SK-N-SH (cell line): ENCODE results near the gene NOX5. TPM values are rescaled to one million over a fixed set of nuclear protein-coding genes. Genes with fewer than 3 reads are reported as not detected.
A peak's percentile ranks its signal among the peaks of the same experiment; 100 is the strongest.

Experiments
- CTCF ChIA-PET: fragments of 300-600, 350-600 bp; formaldehyde crosslinking; extraction: SDS; loops from one replicate; lab custom pipeline; 2021; lab: Yijun Ruan, JAX
- POLR2A ChIA-PET: fragments of 350-600 bp; sonication (Branson Sonifier 250); formaldehyde crosslinking; extraction: SDS; loops from one replicate; lab custom pipeline; 2020; ENCODE audit warnings: antibody characterized with exemption, inconsistent platforms; lab: Yijun Ruan, JAX
- DNase-seq: peaks from one replicate; pipeline ENCODE4 v3.0.0; 2012
- H2AFZ ChIP-seq: fragments of 200-600 bp; sonication (generic); 2 replicates; pipeline ENCODE4 v1.8.1; 2016; ENCODE audit warnings: antibody characterized with exemption, mild to moderate bottlenecking, low read depth
- H3F3A ChIP-seq: fragments of 200-600 bp; sonication (generic); replicated peaks from 2 replicates; pipeline ENCODE3; 2016; ENCODE audit warnings: antibody characterized with exemption, mild to moderate bottlenecking; ENCODE audit not compliant: insufficient read depth
- H3K27ac ChIP-seq, 2 experiments: fragments of 200-500 bp in 1 of 2; fragments of 200-600 bp in 1 of 2; sonication (Bioruptor generic) in 1 of 2; sonication (generic), shearing (Covaris generic) in 1 of 2; 2 replicates each; pipeline versions ENCODE4 v1.5.1 to v1.6.1; 2014 to 2016; ENCODE audit warnings: low read depth in 2 of 2, inconsistent platforms in 1 of 2, low read length in 1 of 2, mild to moderate bottlenecking in 1 of 2, mixed read lengths in 1 of 2
- H3K27me3 ChIP-seq: fragments of 200-600 bp; sonication (generic), shearing (Covaris generic); 2 replicates; pipeline ENCODE4 v1.6.1; 2016; ENCODE audit warnings: mixed run types; ENCODE audit not compliant: insufficient read depth
- H3K36me3 ChIP-seq, 2 experiments: fragments of 200-500 bp in 1 of 2; fragments of 200-600 bp in 1 of 2; sonication (Bioruptor generic) in 1 of 2; sonication (generic) in 1 of 2; replicated peaks in 1 of 2; 2 replicates each; pipeline versions ENCODE3 to v1.5.1; 2014 to 2016; ENCODE audit warnings: low read length in 1 of 2, mild to moderate bottlenecking in 1 of 2; ENCODE audit not compliant: insufficient read depth in 2 of 2, control insufficient read depth in 1 of 2
- H3K4me1 ChIP-seq, 2 experiments: fragments of 200-500 bp in 1 of 2; fragments of 200-600 bp in 1 of 2; sonication (Bioruptor generic) in 1 of 2; sonication (generic), shearing (Covaris generic) in 1 of 2; 2 replicates each; pipeline versions ENCODE4 v1.5.1 to v1.6.1; 2014 to 2016; ENCODE audit warnings: low read depth in 1 of 2, low read length in 1 of 2, mixed run types in 1 of 2; ENCODE audit not compliant: insufficient read depth in 2 of 2, control insufficient read depth in 1 of 2
- H3K4me2 ChIP-seq: fragments of 200-600 bp; sonication (generic), shearing (Covaris generic); 2 replicates; pipeline ENCODE4 v1.6.1; 2017; ENCODE audit warnings: mixed run types
- H3K4me3 ChIP-seq, 2 experiments: fragments of 200-500 bp in 1 of 2; fragments of 200-600 bp in 1 of 2; sonication (Bioruptor generic) in 1 of 2; sonication (generic), shearing (Covaris generic) in 1 of 2; 2 replicates each; pipeline versions ENCODE4 v1.5.1 to v1.8.1; 2014 to 2016; ENCODE audit warnings: low read depth in 2 of 2, inconsistent platforms in 1 of 2, low read length in 1 of 2, mild to moderate bottlenecking in 1 of 2, mixed read lengths in 1 of 2, moderate library complexity in 1 of 2
- H3K79me2 ChIP-seq: fragments of 200-600 bp; sonication (generic); 2 replicates; pipeline ENCODE4 v1.8.1; 2017; ENCODE audit warnings: mild to moderate bottlenecking; ENCODE audit not compliant: insufficient read depth
- H3K9ac ChIP-seq: fragments of 200-600 bp; sonication (generic); 2 replicates; pipeline ENCODE4 v1.6.1; 2017; ENCODE audit warnings: mixed run types
- H3K9me2 ChIP-seq: fragments of 200-600 bp; sonication (generic); 2 replicates; pipeline ENCODE4 v1.6.1; 2017; ENCODE audit warnings: mixed run types
- H3K9me3 ChIP-seq: fragments of 200-600 bp; sonication (generic); 2 replicates; pipeline ENCODE4 v1.6.1; 2017; ENCODE audit warnings: mixed run types, mild to moderate bottlenecking, moderate library complexity
- H4K20me1 ChIP-seq: fragments of 200-600 bp; sonication (generic); 2 replicates; pipeline ENCODE4 v1.6.1; 2017; ENCODE audit warnings: mild to moderate bottlenecking, mixed run types; ENCODE audit not compliant: insufficient read depth
- EP300 ChIP-seq, 2 experiments: IDR thresholded peaks; 2 replicates each; pipeline versions ENCODE4 v1.4.0 to v1.6.1; 2012; ENCODE audit warnings: borderline replicate concordance in 1 of 2, low read depth in 1 of 2, low read length in 1 of 2
- FOSL2 ChIP-seq: IDR thresholded peaks from 2 replicates; pipeline ENCODE4 v1.4.0; 2012; ENCODE audit warnings: low read depth, mild to moderate bottlenecking, moderate library complexity, borderline replicate concordance
- IRF3 ChIP-seq: fragments of 150-350 bp; IDR thresholded peaks from 2 replicates; pipeline ENCODE4 v1.6.1; 2016; ENCODE audit warnings: mild to moderate bottlenecking, low read depth, low read length
- MAX ChIP-seq: IDR thresholded peaks from 2 replicates; pipeline ENCODE4 v1.4.0; 2012; ENCODE audit warnings: low read depth
- MXI1 ChIP-seq: IDR thresholded peaks from 2 replicates; pipeline ENCODE4 v1.6.1; 2012; ENCODE audit warnings: mild to moderate bottlenecking, low read depth, low read length, improper control_type of control experiment
- NRF1 ChIP-seq: IDR thresholded peaks from 2 replicates; pipeline ENCODE4 v1.6.1; 2012; ENCODE audit warnings: low read depth, mild to moderate bottlenecking, low read length
- PBX3 ChIP-seq: IDR thresholded peaks from 2 replicates; pipeline ENCODE4; 2012
- RCOR1 ChIP-seq: fragments of 150-350 bp; IDR thresholded peaks from 2 replicates; pipeline ENCODE4 v1.6.1; 2017; ENCODE audit warnings: antibody characterized with exemption, low read length
- RXRA ChIP-seq: IDR thresholded peaks from 2 replicates; pipeline ENCODE4 v1.4.0; 2012; ENCODE audit warnings: low read depth, mild to moderate bottlenecking, borderline replicate concordance
- SIN3A ChIP-seq: IDR thresholded peaks from 2 replicates; pipeline ENCODE4 v1.6.1; 2012; ENCODE audit warnings: low read depth, mild to moderate bottlenecking, low read length, moderate library complexity, borderline replicate concordance
- TCF12 ChIP-seq: IDR thresholded peaks from 2 replicates; pipeline ENCODE4 v1.4.0; 2012
- WGBS: methylation state at CpG from one replicate; pipeline ENCODE4 v1.1.6; 2017; ENCODE audit warnings: low lambda C conversion rate; 5-methylcytosine and 5-hydroxymethylcytosine counted together
- polyA plus RNA-seq, 3 experiments: library from polyadenylated mRNA; depleted of rRNA; stranded (reverse); fragments of >200 nt; gene quantifications; 2 replicates each; pipeline ENCODE4 v1.2.3, GENCODE V29; 2012

Gene NOX5
- polyA plus RNA-seq, 1 of the 3 experiments (the other 2 are of a cell fraction): 0.05 TPM

GRCh38 chr15:69082021-69082502 lies 67.6 kb downstream of the NOX5 start:
- Histone ChIP-seq H3K27ac (peak overlapping the region; percentile 69 to 83), H2AFZ (peak overlapping the region; percentile 80; the same call in 1 of the 2 replicates), H3K9ac (no peak overlapping the region), H3F3A (peaks cover 8% of the 10 kb centered on the region), H3K9me2 (no peaks in the 10 kb centered on the region), H3K4me3 (no peak overlapping the region), H3K36me3 (no peaks in the 10 kb centered on the region), H3K27me3 (no peaks in the 10 kb centered on the region), H3K79me2 (no peaks in the 10 kb centered on the region), H3K4me1 (peaks cover 26 to 39% of the 10 kb centered on the region in 2 experiments), H4K20me1 (no peaks in the 10 kb centered on the region), H3K4me2 (peak overlapping the region; percentile 71), H3K9me3 (no peaks in the 10 kb centered on the region)
- ChIA-PET CTCF (interaction anchor here (0.9 to 1.3 kb wide), 2 partner anchors 14 kb away, joined by 3 to 4 read pairs; no protein-coding TSS in a partner anchor), POLR2A (no interaction called here)
- no peak for TF ChIP-seq MXI1
- TF ChIP-seq PBX3: peak; percentile 43; the same call in 1 of the 2 replicates
- no peak for TF ChIP-seq RCOR1
- TF ChIP-seq RXRA: no peak
- TF ChIP-seq SIN3A: no peak
- TF ChIP-seq NRF1: no peak
- no peak for TF ChIP-seq FOSL2
- no peak for TF ChIP-seq TCF12
- no peak for DNase-seq
- 40% methylated on average over 3 of the region's 3 CpGs for WGBS

GRCh38 chr15:69082554-69082953 lies 68.1 kb downstream of the NOX5 start:
- Histone ChIP-seq H3F3A (peaks cover 8% of the 10 kb centered on the region), H3K27ac (peak overlapping the region; percentile 69 to 83; a peak in 3 of 4 replicates), H3K36me3 (no peaks in the 10 kb centered on the region), H3K4me2 (peak overlapping the region; percentile 71), H3K79me2 (no peaks in the 10 kb centered on the region), H3K4me1 (peaks cover 26 to 39% of the 10 kb centered on the region in 2 experiments), H4K20me1 (no peaks in the 10 kb centered on the region), H3K4me3 (no peak overlapping the region), H3K9ac (no peak overlapping the region), H3K9me2 (no peaks in the 10 kb centered on the region), H2AFZ (0 out of 2 replicates have a peak overlapping the region, but pooled peaks have one; percentile 20), H3K9me3 (no peaks in the 10 kb centered on the region), H3K27me3 (no peaks in the 10 kb centered on the region; the same call in 1 of the 2 replicates)
- 32% methylated on average over 3 of the region's 3 CpGs for WGBS
- CTCF ChIA-PET: interaction anchor here (1.3 kb wide), 1 partner anchor 14 kb away, joined by 3 read pairs; no protein-coding TSS in a partner anchor
- POLR2A ChIA-PET: no interaction called here
- TF ChIP-seq TCF12 (peak; percentile 46), EP300 (IDR thresholded peaks at IDR 0.05; ENCODE audit: borderline replicate concordance in 1 of 2, low read depth in 1 of 2, low read length in 1 of 2) (peak in 1 of 2 experiments; percentile 31; a peak in 1 of 4 replicates), MAX (no peak), RCOR1 (no peak), IRF3 (no peak)
- no peak for DNase-seq
